Prostate gland (tissue), 2 donors: ENCODE measurements around the gene ABLIM1. TPM values are rescaled to one million over a fixed set of nuclear protein-coding genes. Genes with fewer than 3 reads are reported as not detected.

Source experiments
- DNase-seq: peaks from one replicate; pipeline ENCODE4 v3.0.0-alpha.2; 2019; ENCODE audit warnings: low spot score
- H3K27ac ChIP-seq, 2 donors: fragments of 200-600 bp; sonication (generic); 2 replicates each; pipeline ENCODE4 v1.5.1; 2017 to 2019
- H3K27me3 ChIP-seq: fragments of 200-600 bp; sonication (generic); replicated peaks from 2 replicates; pipeline ENCODE4 v1.5.1; 2019; ENCODE audit not compliant: insufficient read depth
- H3K36me3 ChIP-seq, 2 donors: fragments of 200-600 bp; sonication (generic); 1 replicate in 1 of 2; 2 replicates in 1 of 2; pipeline versions ENCODE4 v1.5.1 to v1.8.1; 2017 to 2019
- H3K4me1 ChIP-seq: fragments of 200-600 bp; sonication (generic); replicated peaks from 2 replicates; pipeline ENCODE4 v1.5.1; 2019
- H3K4me3 ChIP-seq, 2 donors: fragments of 200-600 bp; sonication (generic); 2 replicates each; pipeline ENCODE4 v1.5.1; 2017 to 2019
- H3K9me3 ChIP-seq: fragments of 200-600 bp; sonication (generic); 2 replicates; pipeline ENCODE4 v1.5.1; 2017
- POLR2A ChIP-seq: fragments of 450-650 bp; IDR thresholded peaks from one replicate; pipeline ENCODE4 v1.6.1; 2016; ENCODE audit warnings: antibody characterized with exemption, mild to moderate bottlenecking
- POLR2AphosphoS5 ChIP-seq: sonication (generic); formaldehyde crosslinking; IDR thresholded peaks from one replicate; pipeline ENCODE4 v1.6.1; 2017; ENCODE audit warnings: antibody characterized with exemption
- WGBS: methylation state at CpG from one replicate; pipeline ENCODE4 v1.1.5; 2018; 5-methylcytosine and 5-hydroxymethylcytosine counted together
- intact Hi-C: fragments of 100-400 bp; cut with DNase I; formaldehyde crosslinking; loops from one replicate; pipeline ENCODE4 v1.14.2; 2022
- total RNA-seq, 2 donors: library from RNA; depleted of rRNA; stranded (reverse); fragments of >200 nt; gene quantifications; one replicate each; pipeline ENCODE4 v1.1.0, GENCODE V29; 2016
- TF ChIP-seq, protein P1 (sequence below), 4 experiments: fragments of 200-600 bp in 2 of 4; fragments of 450-650 bp in 2 of 4; sonication (generic) in 2 of 4; IDR thresholded peaks; 1 replicate in 3 of 4; 2 replicates in 1 of 4; pipeline ENCODE4 v1.5.1; 2016 to 2019; ENCODE audit warnings: antibody characterized with exemption in 4 of 4, mild to moderate bottlenecking in 2 of 4, moderate library complexity in 2 of 4

The ABLIM1 gene
- total RNA-seq, 2 donors from 2014 or later, result 43.9 to 138 TPM

DNA sequence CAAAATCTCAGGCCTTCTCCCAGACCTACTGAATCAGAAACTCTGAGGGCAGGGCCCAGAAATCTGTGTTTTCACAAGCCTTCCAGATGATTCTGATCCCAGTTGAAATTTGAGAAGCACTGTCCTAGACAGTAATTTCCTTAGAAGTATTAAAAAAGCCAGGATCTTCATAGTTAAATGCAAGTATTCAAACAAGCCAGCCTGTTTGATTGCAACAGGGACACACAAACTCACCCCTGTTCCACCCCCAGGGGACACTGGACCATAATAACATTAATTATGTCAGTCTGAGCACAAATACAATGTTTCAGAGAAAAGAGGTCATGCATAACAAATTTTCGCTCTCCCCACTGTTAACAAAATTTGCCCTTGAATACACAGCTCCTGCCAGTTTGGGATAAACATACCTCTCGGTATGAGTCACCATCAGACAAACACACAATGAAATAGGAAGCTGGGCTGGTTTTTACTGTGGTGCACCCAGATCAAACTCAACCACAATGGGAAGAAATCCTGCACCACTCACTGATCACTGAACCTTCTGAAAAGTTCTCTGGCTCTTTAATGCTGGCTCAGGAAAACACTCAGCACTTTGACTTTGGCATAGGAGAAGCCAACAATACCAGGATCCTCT lies 34.3 kb downstream of the ABLIM1 start:
- DNase-seq, result peak; percentile 51
- intact Hi-C loops, result no loop called here
- 24% methylated on average over 2 of the region's 2 CpGs for WGBS
- TF ChIP-seq POLR2A, result no peak
- peak; percentile 77 for TF ChIP-seq POLR2AphosphoS5
- Histone ChIP-seq H3K4me1 (peaks cover 6% of the 10 kb centered on the region), H3K36me3 (no peaks in the 10 kb centered on the region), H3K27ac (peak overlapping the region; percentile 9 to 26), H3K9me3 (no peaks in the 10 kb centered on the region), H3K27me3 (no peaks in the 10 kb centered on the region), H3K4me3 (no peak overlapping the region)

DNA sequence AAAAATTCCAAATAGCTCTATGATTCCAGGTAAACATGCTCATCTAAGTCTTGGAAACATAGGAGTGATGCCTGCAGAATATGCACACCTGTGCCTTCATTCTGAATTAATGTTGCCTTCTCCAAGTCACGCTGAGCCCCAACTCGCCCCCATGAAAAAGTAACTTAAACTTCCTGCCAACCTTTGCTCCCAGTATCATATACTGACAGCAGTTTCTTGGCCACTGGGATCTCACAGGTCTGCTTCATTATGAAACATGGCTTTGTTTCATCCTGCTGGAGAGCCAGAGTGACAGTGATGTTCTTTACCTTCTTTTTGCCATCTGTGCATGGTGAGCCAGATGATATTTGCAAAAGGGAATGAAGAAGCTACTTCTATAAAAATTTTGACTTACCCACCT lies 34.9 kb downstream of the ABLIM1 start:
- WGBS, result 68% methylated on average over 2 of the region's 2 CpGs
- Histone ChIP-seq H3K27me3 (no peaks in the 10 kb centered on the region), H3K4me1 (peaks cover 6% of the 10 kb centered on the region), H3K27ac (peak overlapping the region in 1 of 2 donors; percentile 26), H3K9me3 (no peaks in the 10 kb centered on the region), H3K36me3 (no peaks in the 10 kb centered on the region), H3K4me3 (no peak overlapping the region)
- DNase-seq, result no peak
- TF ChIP-seq, protein P1, sequence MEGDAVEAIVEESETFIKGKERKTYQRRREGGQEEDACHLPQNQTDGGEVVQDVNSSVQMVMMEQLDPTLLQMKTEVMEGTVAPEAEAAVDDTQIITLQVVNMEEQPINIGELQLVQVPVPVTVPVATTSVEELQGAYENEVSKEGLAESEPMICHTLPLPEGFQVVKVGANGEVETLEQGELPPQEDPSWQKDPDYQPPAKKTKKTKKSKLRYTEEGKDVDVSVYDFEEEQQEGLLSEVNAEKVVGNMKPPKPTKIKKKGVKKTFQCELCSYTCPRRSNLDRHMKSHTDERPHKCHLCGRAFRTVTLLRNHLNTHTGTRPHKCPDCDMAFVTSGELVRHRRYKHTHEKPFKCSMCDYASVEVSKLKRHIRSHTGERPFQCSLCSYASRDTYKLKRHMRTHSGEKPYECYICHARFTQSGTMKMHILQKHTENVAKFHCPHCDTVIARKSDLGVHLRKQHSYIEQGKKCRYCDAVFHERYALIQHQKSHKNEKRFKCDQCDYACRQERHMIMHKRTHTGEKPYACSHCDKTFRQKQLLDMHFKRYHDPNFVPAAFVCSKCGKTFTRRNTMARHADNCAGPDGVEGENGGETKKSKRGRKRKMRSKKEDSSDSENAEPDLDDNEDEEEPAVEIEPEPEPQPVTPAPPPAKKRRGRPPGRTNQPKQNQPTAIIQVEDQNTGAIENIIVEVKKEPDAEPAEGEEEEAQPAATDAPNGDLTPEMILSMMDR (IDR thresholded peaks at IDR 0.05), result no peak
- TF ChIP-seq POLR2A, result no peak
- TF ChIP-seq POLR2AphosphoS5, result no peak
- intact Hi-C loops, result no loop called here

DNA sequence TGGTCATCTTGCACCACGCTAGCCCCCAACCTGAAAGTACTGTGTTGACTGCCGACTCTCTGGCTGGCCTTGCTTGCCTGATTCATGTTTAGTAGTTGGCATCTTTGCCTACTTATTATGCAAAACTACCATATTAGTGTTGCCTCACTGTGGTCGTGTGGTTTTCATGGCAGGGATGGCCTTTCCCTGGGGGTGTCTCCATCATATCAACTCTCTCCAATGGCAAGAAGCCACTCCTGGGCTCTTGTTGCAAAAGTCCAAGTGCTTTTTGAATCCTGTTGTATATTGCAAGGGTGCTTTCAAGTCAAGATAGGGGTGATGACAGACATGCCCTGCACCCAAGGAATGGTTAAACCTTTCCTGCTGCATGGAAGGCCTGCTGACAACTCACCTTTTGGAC lies 39.4 kb downstream of the ABLIM1 start:
- no peak overlapping the region for H3K27ac ChIP-seq
- peaks cover 6% of the 10 kb centered on the region for H3K4me1 ChIP-seq
- 96% methylated on average over 3 of the region's 3 CpGs for WGBS
- no peak overlapping the region for H3K4me3 ChIP-seq
- no peaks in the 10 kb centered on the region for H3K36me3 ChIP-seq
- no peak for DNase-seq
- H3K27me3 ChIP-seq, result no peaks in the 10 kb centered on the region
- TF ChIP-seq, protein P1 (IDR thresholded peaks at IDR 0.05), result no peak
- TF ChIP-seq POLR2A, result no peak
- TF ChIP-seq POLR2AphosphoS5, result no peak
- H3K9me3 ChIP-seq, result no peaks in the 10 kb centered on the region
- intact Hi-C loops, result no loop called here

- WGBS, result 95% methylated on average over 4 of the region's 4 CpGs
- Histone ChIP-seq H3K27me3 (no peaks in the 10 kb centered on the region), H3K27ac (no peak overlapping the region), H3K36me3 (no peaks in the 10 kb centered on the region), H3K4me3 (no peak overlapping the region), H3K9me3 (no peaks in the 10 kb centered on the region), H3K4me1 (no peaks in the 10 kb centered on the region)
- no peak for DNase-seq
- intact Hi-C loops, result no loop called here
- TF ChIP-seq POLR2AphosphoS5, result no peak
- TF ChIP-seq, protein P1 (IDR thresholded peaks at IDR 0.05), result no peak
- no peak for TF ChIP-seq POLR2A
These were observed 41.6 kb downstream of the ABLIM1 start for GRCh38 chr10:114616516-114616915.

- intact Hi-C loops, result no loop called here
- H3K27ac ChIP-seq, result no peak overlapping the region
- H3K4me1 ChIP-seq, result no peaks in the 10 kb centered on the region
- no peaks in the 10 kb centered on the region for H3K27me3 ChIP-seq
- H3K9me3 ChIP-seq, result no peaks in the 10 kb centered on the region
- DNase-seq, result no peak
- no peaks in the 10 kb centered on the region for H3K36me3 ChIP-seq
- TF ChIP-seq, protein P1 (IDR thresholded peaks at IDR 0.05), result no peak
- TF ChIP-seq POLR2A (no peak), POLR2AphosphoS5 (no peak)
- no peak overlapping the region for H3K4me3 ChIP-seq
- whole genome bisulfite sequencing, result 100% methylated on average over 1 of the region's 1 CpG
These were observed 42.0 kb downstream of the ABLIM1 start for GRCh38 chr10:114616103-114616502.
